Lower lobe of right lung (tissue), 2 donors: Measurements from ENCODE around the gene PHEX. TPM values are rescaled to one million over a fixed set of nuclear protein-coding genes. Genes with fewer than 3 reads are reported as not detected.

ENCODE experiments used
- ATAC-seq, 2 donors: fragments of 200-7000 bp; cut with Tn5 transposase; one replicate each; pipeline ENCODE4 v1.9.1; 2020 to 2022; ENCODE audit warnings: mild to moderate bottlenecking in 2 of 2, moderate library complexity in 2 of 2
- DNase-seq: peaks from one replicate; pipeline ENCODE4 v3.0.0-alpha.2; 2020
- H3K27ac ChIP-seq: fragments of 200-600 bp; one replicate; pipeline ENCODE4 v1.8.0; 2022
- H3K27me3 ChIP-seq: fragments of 200-600 bp; one replicate; pipeline ENCODE4 v1.8.0; 2022; ENCODE audit warnings: low read depth
- H3K36me3 ChIP-seq: fragments of 200-600 bp; one replicate; pipeline ENCODE4 v1.8.0; 2022; ENCODE audit warnings: mild to moderate bottlenecking
- H3K4me1 ChIP-seq: fragments of 200-600 bp; one replicate; pipeline ENCODE4 v1.8.0; 2022
- H3K4me3 ChIP-seq: fragments of 200-600 bp; one replicate; pipeline ENCODE4 v1.8.0; 2022; ENCODE audit warnings: mild to moderate bottlenecking
- H3K9me3 ChIP-seq: fragments of 200-600 bp; one replicate; pipeline ENCODE4 v1.8.0; 2022
- intact Hi-C: fragments of 100-400 bp; cut with DNase I; formaldehyde crosslinking; loops from one replicate; pipeline ENCODE4 v1.11.0; 2022
- total RNA-seq: library from RNA; stranded (reverse); fragmentation: NEBNext Ultra II Directional; extraction: Animal tissue kit (Norgen Biotek cat#: 25700); gene quantifications from one replicate; pipeline ENCODE4 v1.2.1, GENCODE V29; 2021
- TF ChIP-seq, protein P1 (sequence below): fragments of 200-600 bp; IDR thresholded peaks from one replicate; pipeline ENCODE4 v1.8.0; 2022; ENCODE audit warnings: antibody characterized with exemption, mild to moderate bottlenecking
- donor health status: DM: no; HTN: yes; CAD: no; lungs with severe emphysema.

PHEX gene
- total RNA-seq, 1 donor from 2014 or later = 2.7 TPM

DNA sequence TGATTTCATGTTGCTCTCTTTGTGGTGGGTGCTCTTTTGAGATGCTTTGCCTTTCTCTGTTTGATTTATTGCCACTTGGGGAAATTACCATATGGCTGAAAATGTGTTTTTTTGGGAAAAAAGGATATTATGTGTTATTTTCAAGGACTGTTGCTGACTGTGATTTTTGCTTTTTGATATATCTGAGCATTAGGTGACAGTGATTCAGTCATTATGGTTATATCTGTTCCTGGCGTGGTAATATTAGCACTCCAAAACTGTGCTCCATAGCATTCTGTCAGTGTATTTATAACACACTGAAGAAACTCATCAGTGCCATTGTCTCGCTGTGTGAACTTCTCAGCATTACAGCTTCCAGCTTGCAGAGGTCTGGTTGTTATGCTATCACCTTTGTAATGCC lies 73.8 kb downstream of the PHEX start:
- ATAC-seq = no peak
- TF ChIP-seq, protein P1, sequence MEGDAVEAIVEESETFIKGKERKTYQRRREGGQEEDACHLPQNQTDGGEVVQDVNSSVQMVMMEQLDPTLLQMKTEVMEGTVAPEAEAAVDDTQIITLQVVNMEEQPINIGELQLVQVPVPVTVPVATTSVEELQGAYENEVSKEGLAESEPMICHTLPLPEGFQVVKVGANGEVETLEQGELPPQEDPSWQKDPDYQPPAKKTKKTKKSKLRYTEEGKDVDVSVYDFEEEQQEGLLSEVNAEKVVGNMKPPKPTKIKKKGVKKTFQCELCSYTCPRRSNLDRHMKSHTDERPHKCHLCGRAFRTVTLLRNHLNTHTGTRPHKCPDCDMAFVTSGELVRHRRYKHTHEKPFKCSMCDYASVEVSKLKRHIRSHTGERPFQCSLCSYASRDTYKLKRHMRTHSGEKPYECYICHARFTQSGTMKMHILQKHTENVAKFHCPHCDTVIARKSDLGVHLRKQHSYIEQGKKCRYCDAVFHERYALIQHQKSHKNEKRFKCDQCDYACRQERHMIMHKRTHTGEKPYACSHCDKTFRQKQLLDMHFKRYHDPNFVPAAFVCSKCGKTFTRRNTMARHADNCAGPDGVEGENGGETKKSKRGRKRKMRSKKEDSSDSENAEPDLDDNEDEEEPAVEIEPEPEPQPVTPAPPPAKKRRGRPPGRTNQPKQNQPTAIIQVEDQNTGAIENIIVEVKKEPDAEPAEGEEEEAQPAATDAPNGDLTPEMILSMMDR = no peak

DNA sequence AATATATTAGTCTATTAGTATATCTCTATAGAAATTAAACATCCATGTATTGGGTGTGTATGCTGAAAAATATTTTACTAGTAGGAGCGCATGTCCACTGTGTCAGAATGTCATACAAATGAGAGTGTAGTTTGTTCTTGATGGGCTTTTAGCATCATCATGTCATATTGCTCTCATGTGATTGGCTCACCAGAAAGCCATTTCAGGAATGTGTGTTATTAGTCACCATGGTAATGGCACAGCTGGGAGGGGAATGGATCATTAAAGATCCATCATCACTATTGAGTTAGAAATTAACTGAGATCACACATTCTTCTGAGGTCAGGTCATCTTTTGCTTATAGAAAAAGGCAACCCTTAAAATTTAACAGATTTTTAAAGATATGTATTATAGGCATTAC lies 77.3 kb downstream of the PHEX start:
- DNase-seq = no peak

More for the DNA sequence above, 73.8 kb downstream of the PHEX start:
- Histone ChIP-seq H3K27me3 (no peaks in the 10 kb centered on the region), H3K9me3 (no peaks in the 10 kb centered on the region), H3K4me3 (no peak overlapping the region), H3K4me1 (no peaks in the 10 kb centered on the region), H3K27ac (no peak overlapping the region), H3K36me3 (no peaks in the 10 kb centered on the region)
- intact Hi-C loops = no loop called here
- no peak for DNase-seq

GRCh38 chrX:22110729-22111494 lies 78.8 kb downstream of the PHEX start:
- no peak for DNase-seq
- no peak for ATAC-seq
- Histone ChIP-seq H3K27me3 (no peaks in the 10 kb centered on the region), H3K4me3 (no peak overlapping the region), H3K9me3 (no peaks in the 10 kb centered on the region), H3K36me3 (no peaks in the 10 kb centered on the region), H3K4me1 (no peaks in the 10 kb centered on the region), H3K27ac (no peak overlapping the region)
- TF ChIP-seq, protein P1 = no peak
- intact Hi-C loops = no loop called here

More for the DNA sequence above, 77.3 kb downstream of the PHEX start:
- Histone ChIP-seq H3K4me3 (no peak overlapping the region), H3K27me3 (no peaks in the 10 kb centered on the region), H3K9me3 (no peaks in the 10 kb centered on the region), H3K36me3 (no peaks in the 10 kb centered on the region), H3K4me1 (no peaks in the 10 kb centered on the region), H3K27ac (no peak overlapping the region)
- ATAC-seq = no peak
- intact Hi-C loops = no loop called here
- TF ChIP-seq, protein P1 = no peak

- Histone ChIP-seq H3K27me3 (no peaks in the 10 kb centered on the region), H3K4me1 (no peaks in the 10 kb centered on the region), H3K4me3 (no peak overlapping the region), H3K27ac (no peak overlapping the region), H3K36me3 (no peaks in the 10 kb centered on the region), H3K9me3 (no peaks in the 10 kb centered on the region)
- TF ChIP-seq, protein P1 = no peak
- DNase-seq (no peak), ATAC-seq (no peak)
- intact Hi-C loops = no loop called here
These were observed 84.8 kb downstream of the PHEX start for GRCh38 chrX:22116605-22117546.

GRCh38 chrX:22117633-22118032 lies 85.5 kb downstream of the PHEX start:
- intact Hi-C loops = no loop called here
- ATAC-seq (no peak), DNase-seq (no peak)
- no peaks in the 10 kb centered on the region for H3K36me3 ChIP-seq
- no peaks in the 10 kb centered on the region for H3K27me3 ChIP-seq
- TF ChIP-seq, protein P1 = no peak
- no peak overlapping the region for H3K4me3 ChIP-seq
- H3K9me3 ChIP-seq = no peaks in the 10 kb centered on the region
- H3K27ac ChIP-seq = no peak overlapping the region
- no peaks in the 10 kb centered on the region for H3K4me1 ChIP-seq
